MV-4-11 (cell line): ENCODE data around the gene TET3.

Source experiments
- DNase-seq: peaks from one replicate; lab custom pipeline; 2025; lab: John Stamatoyannopoulos, UW

Gene TET3

GRCh38 chr2:73987109-73987947 lies 2.6 kb downstream of the TET3 start:
- DNase-seq = peak; percentile 43

- DNase-seq = no peak
Observed at GRCh38 chr2:73987948-73988700, 3.4 kb downstream of the TET3 start.

- no peak for DNase-seq
Observed at GRCh38 chr2:73989972-73990371, 5.3 kb downstream of the TET3 start.

- DNase-seq = no peak
Observed at GRCh38 chr2:73990531-73990930, 5.8 kb downstream of the TET3 start.

GRCh38 chr2:73992036-73992435 lies 7.3 kb downstream of the TET3 start:
- DNase-seq = no peak

- no peak for DNase-seq
Observed at GRCh38 chr2:73993376-73993775, 8.7 kb downstream of the TET3 start.

- DNase-seq = no peak
Observed at GRCh38 chr2:73993778-73994177, 9.1 kb downstream of the TET3 start.

- DNase-seq = no peak
Observed at GRCh38 chr2:73994178-73994831, 9.6 kb downstream of the TET3 start.

- DNase-seq = no peak
Observed at GRCh38 chr2:73995810-73996209, 11.1 kb downstream of the TET3 start.

- DNase-seq = no peak
Observed at GRCh38 chr2:73997813-73998212, 13.1 kb downstream of the TET3 start.

GRCh38 chr2:73998451-73998850 lies 13.7 kb downstream of the TET3 start:
- no peak for DNase-seq

- no peak for DNase-seq
Observed at GRCh38 chr2:73998933-73999332, 14.2 kb downstream of the TET3 start.

- DNase-seq = no peak
Observed at GRCh38 chr2:73999881-74000597, 15.3 kb downstream of the TET3 start.

- DNase-seq = no peak
Observed at GRCh38 chr2:74000666-74001065, 16.0 kb downstream of the TET3 start.

- DNase-seq = no peak
Observed at GRCh38 chr2:74001121-74001520, 16.4 kb downstream of the TET3 start.

GRCh38 chr2:74001781-74002504 lies 17.2 kb downstream of the TET3 start:
- DNase-seq = no peak

GRCh38 chr2:74002505-74003421 lies 18.1 kb downstream of the TET3 start:
- DNase-seq = peak; percentile 23

GRCh38 chr2:74003494-74004211 lies 18.9 kb downstream of the TET3 start:
- no peak for DNase-seq
